SU-DHL-6 (cell line): ENCODE results near the gene TDRD10.

Experiments
- H2AFZ ChIP-seq: fragments of 200-600 bp; sonication (generic); 2 replicates; pipeline ENCODE4 v1.6.1; 2014; ENCODE audit warnings: low read depth, mild to moderate bottlenecking, moderate library complexity, mixed read lengths, antibody characterized with exemption, low read length; ENCODE audit not compliant: severe bottlenecking
- H3F3A ChIP-seq: fragments of 200-600 bp; shearing (Covaris generic); 2 replicates; pipeline ENCODE4 v1.6.0; 2016; ENCODE audit warnings: antibody characterized with exemption, mild to moderate bottlenecking; ENCODE audit not compliant: insufficient read depth
- H3K27ac ChIP-seq: fragments of 200-600 bp; sonication (generic); 2 replicates; pipeline ENCODE4 v1.5.1; 2016; ENCODE audit warnings: low read depth, mild to moderate bottlenecking, low read length, moderate library complexity, mixed read lengths
- H3K27me3 ChIP-seq: fragments of 200-600 bp; sonication (generic), shearing (Covaris generic); 2 replicates; pipeline ENCODE4 v1.6.0; 2014; ENCODE audit warnings: mild to moderate bottlenecking, low read length
- H3K36me3 ChIP-seq: fragments of 200-600 bp; sonication (generic); 2 replicates; pipeline ENCODE4 v1.6.1; 2014; ENCODE audit warnings: mild to moderate bottlenecking, low read length, mixed read lengths
- H3K4me2 ChIP-seq: fragments of 300-600, 200-600 bp; shearing (Covaris generic), sonication (generic); 2 replicates; pipeline ENCODE4 v1.6.0; 2014; ENCODE audit warnings: low read length, low read depth, mild to moderate bottlenecking; ENCODE audit not compliant: poor library complexity, severe bottlenecking
- H3K4me3 ChIP-seq: fragments of 200-600 bp; sonication (generic); 2 replicates; pipeline ENCODE4 v1.5.1; 2014; ENCODE audit warnings: antibody characterized with exemption, low read length, mild to moderate bottlenecking, mixed read lengths; ENCODE audit not compliant: insufficient read depth, poor library complexity, severe bottlenecking
- H3K79me2 ChIP-seq: fragments of 200-600 bp; sonication (generic); 2 replicates; pipeline ENCODE4 v1.6.1; 2014; ENCODE audit warnings: mild to moderate bottlenecking, low read length, moderate library complexity; ENCODE audit not compliant: insufficient read depth
- H3K9ac ChIP-seq: fragments of 200-600 bp; sonication (generic); 2 replicates; pipeline ENCODE4 v1.7.0; 2014; ENCODE audit warnings: mild to moderate bottlenecking, low read length
- H3K9me2 ChIP-seq: fragments of 200-600 bp; sonication (generic); replicated peaks from 2 replicates; pipeline ENCODE4 v1.6.1; 2014; ENCODE audit warnings: low read length; ENCODE audit not compliant: insufficient read depth
- H3K9me3 ChIP-seq: fragments of 200-600 bp; sonication (generic); 2 replicates; pipeline ENCODE4 v1.6.1; 2014; ENCODE audit warnings: low read length, mixed read lengths; ENCODE audit not compliant: insufficient read depth
- H4K20me1 ChIP-seq: fragments of 200-600 bp; sonication (generic); 2 replicates; pipeline ENCODE4 v1.6.1; 2014; ENCODE audit warnings: low read depth, mild to moderate bottlenecking, antibody characterized with exemption, low read length, moderate library complexity, mixed read lengths
- EZH2phosphoT487 ChIP-seq: fragments of 200-600 bp; sonication (generic), shearing (Covaris generic); conservative IDR thresholded peaks from 2 replicates; pipeline ENCODE4 v1.6.1; 2018; ENCODE audit warnings: mild to moderate bottlenecking, antibody characterized with exemption, low read length, moderate library complexity, mixed read lengths
- TF ChIP-seq, protein P1 (sequence below): fragments of 200-600 bp; sonication (generic); IDR thresholded peaks from one replicate; pipeline ENCODE4 v1.5.1; 2017; ENCODE audit warnings: antibody characterized with exemption, mild to moderate bottlenecking, low read length, moderate library complexity; ENCODE audit not compliant: insufficient read depth, poor library complexity, severe bottlenecking

The TDRD10 gene

GRCh38 chr1:154489695-154490274, 12.2 kb upstream of the TDRD10 start:
- Histone ChIP-seq H3K9ac (no peak overlapping the region), H3K4me2 (no peak overlapping the region), H3K27me3 (no peaks in the 10 kb centered on the region), H3K36me3 (no peaks in the 10 kb centered on the region), H3K9me3 (no peaks in the 10 kb centered on the region), H4K20me1 (no peaks in the 10 kb centered on the region), H3K4me3 (no peak overlapping the region), H2AFZ (no peak overlapping the region), H3K9me2 (no peaks in the 10 kb centered on the region), H3K27ac (no peak overlapping the region), H3K79me2 (no peaks in the 10 kb centered on the region), H3F3A (0 out of 2 replicates have a peak, but pooled peaks cover 4% of the 10 kb centered on the region)
- TF ChIP-seq EZH2phosphoT487, result no peak
- TF ChIP-seq, protein P1, sequence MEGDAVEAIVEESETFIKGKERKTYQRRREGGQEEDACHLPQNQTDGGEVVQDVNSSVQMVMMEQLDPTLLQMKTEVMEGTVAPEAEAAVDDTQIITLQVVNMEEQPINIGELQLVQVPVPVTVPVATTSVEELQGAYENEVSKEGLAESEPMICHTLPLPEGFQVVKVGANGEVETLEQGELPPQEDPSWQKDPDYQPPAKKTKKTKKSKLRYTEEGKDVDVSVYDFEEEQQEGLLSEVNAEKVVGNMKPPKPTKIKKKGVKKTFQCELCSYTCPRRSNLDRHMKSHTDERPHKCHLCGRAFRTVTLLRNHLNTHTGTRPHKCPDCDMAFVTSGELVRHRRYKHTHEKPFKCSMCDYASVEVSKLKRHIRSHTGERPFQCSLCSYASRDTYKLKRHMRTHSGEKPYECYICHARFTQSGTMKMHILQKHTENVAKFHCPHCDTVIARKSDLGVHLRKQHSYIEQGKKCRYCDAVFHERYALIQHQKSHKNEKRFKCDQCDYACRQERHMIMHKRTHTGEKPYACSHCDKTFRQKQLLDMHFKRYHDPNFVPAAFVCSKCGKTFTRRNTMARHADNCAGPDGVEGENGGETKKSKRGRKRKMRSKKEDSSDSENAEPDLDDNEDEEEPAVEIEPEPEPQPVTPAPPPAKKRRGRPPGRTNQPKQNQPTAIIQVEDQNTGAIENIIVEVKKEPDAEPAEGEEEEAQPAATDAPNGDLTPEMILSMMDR, result no peak

GRCh38 chr1:154490317-154490716, 11.7 kb upstream of the TDRD10 start:
- Histone ChIP-seq H3F3A (0 out of 2 replicates have a peak, but pooled peaks cover 4% of the 10 kb centered on the region), H3K4me3 (no peak overlapping the region), H3K4me2 (no peak overlapping the region), H3K27ac (no peak overlapping the region), H3K9ac (no peak overlapping the region), H3K36me3 (no peaks in the 10 kb centered on the region), H3K79me2 (no peaks in the 10 kb centered on the region), H3K27me3 (no peaks in the 10 kb centered on the region), H3K9me2 (no peaks in the 10 kb centered on the region), H3K9me3 (no peaks in the 10 kb centered on the region), H4K20me1 (no peaks in the 10 kb centered on the region), H2AFZ (no peak overlapping the region)
- TF ChIP-seq, protein P1, result no peak
- no peak for TF ChIP-seq EZH2phosphoT487

GRCh38 chr1:154492115-154492514, 9.9 kb upstream of the TDRD10 start:
- TF ChIP-seq, protein P1, result no peak
- TF ChIP-seq EZH2phosphoT487, result no peak
- no peak overlapping the region for H3K4me3 ChIP-seq
- H3K36me3 ChIP-seq, result no peaks in the 10 kb centered on the region
- no peaks in the 10 kb centered on the region for H4K20me1 ChIP-seq
- H3K9me2 ChIP-seq, result no peaks in the 10 kb centered on the region
- peaks cover 4% of the 10 kb centered on the region; the same call in 1 of the 2 replicates for H3F3A ChIP-seq
- H3K27me3 ChIP-seq, result no peaks in the 10 kb centered on the region
- H3K9me3 ChIP-seq, result no peaks in the 10 kb centered on the region
- H3K27ac ChIP-seq, result no peak overlapping the region
- H3K9ac ChIP-seq, result no peak overlapping the region
- H3K79me2 ChIP-seq, result no peaks in the 10 kb centered on the region
- H2AFZ ChIP-seq, result no peak overlapping the region
- H3K4me2 ChIP-seq, result no peak overlapping the region
